ENCODE data around the gene MOB4.
"Not testable (repeated sequence)": the region's sequence is repeated elsewhere in the genome, so short reads cannot be mapped to it uniquely, and the experiment has no call there.

Gene MOB4

DNA sequence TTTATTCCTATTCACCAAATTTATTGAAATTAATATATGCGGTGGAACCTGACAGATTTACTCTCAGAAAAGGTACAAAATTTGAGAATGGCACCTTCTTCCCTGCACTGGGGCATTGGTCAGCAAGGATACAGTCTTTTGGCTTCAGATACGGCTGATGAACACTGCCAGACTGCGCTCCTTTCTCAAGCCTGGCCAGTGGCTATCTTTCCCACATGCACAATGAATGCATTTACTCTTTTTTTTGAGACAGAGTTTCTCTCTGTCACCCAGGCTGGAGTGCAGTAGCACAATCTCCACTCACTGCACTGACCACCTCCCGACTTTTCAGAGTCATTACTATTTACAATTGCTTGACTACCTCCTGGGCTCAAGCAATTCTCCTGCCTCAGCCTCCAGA is 61.6 kb downstream of the MOB4 start:
- no peak for ATAC-seq
- TF ChIP-seq, protein P1, sequence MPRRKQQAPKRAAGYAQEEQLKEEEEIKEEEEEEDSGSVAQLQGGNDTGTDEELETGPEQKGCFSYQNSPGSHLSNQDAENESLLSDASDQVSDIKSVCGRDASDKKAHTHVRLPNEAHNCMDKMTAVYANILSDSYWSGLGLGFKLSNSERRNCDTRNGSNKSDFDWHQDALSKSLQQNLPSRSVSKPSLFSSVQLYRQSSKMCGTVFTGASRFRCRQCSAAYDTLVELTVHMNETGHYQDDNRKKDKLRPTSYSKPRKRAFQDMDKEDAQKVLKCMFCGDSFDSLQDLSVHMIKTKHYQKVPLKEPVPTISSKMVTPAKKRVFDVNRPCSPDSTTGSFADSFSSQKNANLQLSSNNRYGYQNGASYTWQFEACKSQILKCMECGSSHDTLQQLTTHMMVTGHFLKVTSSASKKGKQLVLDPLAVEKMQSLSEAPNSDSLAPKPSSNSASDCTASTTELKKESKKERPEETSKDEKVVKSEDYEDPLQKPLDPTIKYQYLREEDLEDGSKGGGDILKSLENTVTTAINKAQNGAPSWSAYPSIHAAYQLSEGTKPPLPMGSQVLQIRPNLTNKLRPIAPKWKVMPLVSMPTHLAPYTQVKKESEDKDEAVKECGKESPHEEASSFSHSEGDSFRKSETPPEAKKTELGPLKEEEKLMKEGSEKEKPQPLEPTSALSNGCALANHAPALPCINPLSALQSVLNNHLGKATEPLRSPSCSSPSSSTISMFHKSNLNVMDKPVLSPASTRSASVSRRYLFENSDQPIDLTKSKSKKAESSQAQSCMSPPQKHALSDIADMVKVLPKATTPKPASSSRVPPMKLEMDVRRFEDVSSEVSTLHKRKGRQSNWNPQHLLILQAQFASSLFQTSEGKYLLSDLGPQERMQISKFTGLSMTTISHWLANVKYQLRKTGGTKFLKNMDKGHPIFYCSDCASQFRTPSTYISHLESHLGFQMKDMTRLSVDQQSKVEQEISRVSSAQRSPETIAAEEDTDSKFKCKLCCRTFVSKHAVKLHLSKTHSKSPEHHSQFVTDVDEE (CRISPR knock-in tag; IDR thresholded peaks at IDR 0.05): no peak
- TF ChIP-seq, protein P2, sequence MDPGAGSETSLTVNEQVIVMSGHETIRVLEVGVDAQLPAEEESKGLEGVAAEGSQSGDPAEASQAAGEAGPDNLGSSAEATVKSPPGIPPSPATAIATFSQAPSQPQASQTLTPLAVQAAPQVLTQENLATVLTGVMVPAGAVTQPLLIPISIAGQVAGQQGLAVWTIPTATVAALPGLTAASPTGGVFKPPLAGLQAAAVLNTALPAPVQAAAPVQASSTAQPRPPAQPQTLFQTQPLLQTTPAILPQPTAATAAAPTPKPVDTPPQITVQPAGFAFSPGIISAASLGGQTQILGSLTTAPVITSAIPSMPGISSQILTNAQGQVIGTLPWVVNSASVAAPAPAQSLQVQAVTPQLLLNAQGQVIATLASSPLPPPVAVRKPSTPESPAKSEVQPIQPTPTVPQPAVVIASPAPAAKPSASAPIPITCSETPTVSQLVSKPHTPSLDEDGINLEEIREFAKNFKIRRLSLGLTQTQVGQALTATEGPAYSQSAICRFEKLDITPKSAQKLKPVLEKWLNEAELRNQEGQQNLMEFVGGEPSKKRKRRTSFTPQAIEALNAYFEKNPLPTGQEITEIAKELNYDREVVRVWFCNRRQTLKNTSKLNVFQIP (CRISPR knock-in tag; IDR thresholded peaks at IDR 0.05; ENCODE audit: borderline replicate concordance, low read depth): no peak
- TF ChIP-seq CSDC2 (CRISPR knock-in tag; IDR thresholded peaks at IDR 0.05): no peak
- TF ChIP-seq PPARA (CRISPR knock-in tag; IDR thresholded peaks at IDR 0.05; ENCODE audit: borderline replicate concordance): no peak
- no peak for TF ChIP-seq RARB (CRISPR knock-in tag; IDR thresholded peaks at IDR 0.05)
- no peak for TF ChIP-seq SNAI2 (CRISPR knock-in tag; IDR thresholded peaks at IDR 0.05)
- TF ChIP-seq ZFP30 (CRISPR knock-in tag; IDR thresholded peaks at IDR 0.05): no peak
- TF ChIP-seq PATZ1 (CRISPR knock-in tag; IDR thresholded peaks at IDR 0.05; ENCODE audit: borderline replicate concordance): no peak
- no peak for TF ChIP-seq TOX (CRISPR knock-in tag; IDR thresholded peaks at IDR 0.05; ENCODE audit: borderline replicate concordance)
- no peak for TF ChIP-seq GLIS3 (CRISPR knock-in tag; IDR thresholded peaks at IDR 0.05)

GRCh38 chr2:197578294-197578693 is 62.4 kb downstream of the MOB4 start:
- not testable (repeated sequence) for ATAC-seq

DNA sequence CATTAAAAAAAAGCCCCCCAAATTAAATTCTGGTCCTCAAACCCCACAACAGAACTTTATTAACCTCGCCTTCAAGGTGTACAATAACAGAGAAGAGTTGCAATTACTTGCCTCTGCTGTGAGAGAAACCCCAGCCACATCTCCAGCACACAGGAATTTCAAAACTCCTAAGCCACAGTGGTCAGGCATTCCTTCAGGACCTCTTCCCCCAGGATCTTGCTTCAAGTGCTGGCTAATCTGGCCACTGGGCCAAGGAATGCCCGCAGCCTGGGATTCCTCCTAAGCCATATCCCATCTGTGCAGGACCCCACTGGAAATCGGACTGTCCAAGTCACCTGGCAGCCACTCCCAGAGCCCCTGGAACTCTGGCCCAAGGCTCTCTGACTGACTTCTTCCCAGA is 64.3 kb downstream of the MOB4 start:
- ATAC-seq: not testable (repeated sequence)

DNA sequence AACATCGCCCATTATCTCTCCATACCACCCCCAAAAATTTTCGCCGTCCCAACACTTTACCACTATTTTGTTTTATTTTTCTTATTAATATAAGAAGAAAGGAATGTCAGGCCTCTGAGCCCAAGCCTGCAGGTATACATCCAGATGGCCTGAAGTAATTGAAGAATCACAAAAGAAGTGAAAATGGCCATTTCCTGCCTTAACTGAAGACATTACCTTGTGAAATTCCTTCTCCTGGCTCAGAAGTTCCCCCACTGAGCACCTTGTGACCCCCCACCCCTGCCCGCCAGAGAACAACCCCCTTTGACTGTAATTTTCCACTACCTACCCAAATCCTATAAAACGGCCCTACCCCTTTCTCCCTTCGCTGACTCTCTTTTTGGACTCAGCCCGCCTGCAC is 71.4 kb downstream of the MOB4 start:
- ATAC-seq: not testable (repeated sequence)

GRCh38 chr2:197591339-197592072 is 75.6 kb downstream of the MOB4 start:
- no peak for ATAC-seq
- no peak for TF ChIP-seq ZC3H10 (CRISPR knock-in tag; IDR thresholded peaks at IDR 0.05)
- no peak for TF ChIP-seq SNAI2 (CRISPR knock-in tag; IDR thresholded peaks at IDR 0.05)
- no peak for TF ChIP-seq ZNF8 (CRISPR knock-in tag; IDR thresholded peaks at IDR 0.05)
- TF ChIP-seq PATZ1 (CRISPR knock-in tag; IDR thresholded peaks at IDR 0.05; ENCODE audit: borderline replicate concordance): no peak
- no peak for TF ChIP-seq GLIS3 (CRISPR knock-in tag; IDR thresholded peaks at IDR 0.05)
- TF ChIP-seq, protein P2 (CRISPR knock-in tag; IDR thresholded peaks at IDR 0.05; ENCODE audit: borderline replicate concordance, low read depth): no peak
- no peak for TF ChIP-seq CREB5 (CRISPR knock-in tag; IDR thresholded peaks at IDR 0.05; ENCODE audit: low read depth)
- TF ChIP-seq CSRNP3 (CRISPR knock-in tag; IDR thresholded peaks at IDR 0.05): no peak
- TF ChIP-seq ARNTL (CRISPR knock-in tag; IDR thresholded peaks at IDR 0.05; ENCODE audit: borderline replicate concordance, low read depth): no peak
- no peak for TF ChIP-seq RARB (CRISPR knock-in tag; IDR thresholded peaks at IDR 0.05)
- TF ChIP-seq, protein P1 (CRISPR knock-in tag; IDR thresholded peaks at IDR 0.05): no peak
- TF ChIP-seq ZNF70 (CRISPR knock-in tag; IDR thresholded peaks at IDR 0.05): no peak
- TF ChIP-seq OSR1 (CRISPR knock-in tag; IDR thresholded peaks at IDR 0.05): no peak
